Lower lobe of right lung (tissue), 2 donors: ENCODE results near the gene LIF. TPM values are rescaled to one million over a fixed set of nuclear protein-coding genes. Genes with fewer than 3 reads are reported as not detected.
A peak's percentile ranks its signal among the peaks of the same experiment; 100 is the strongest.

Experiments
- ATAC-seq, 2 donors: fragments of 200-7000 bp; cut with Tn5 transposase; one replicate each; pipeline ENCODE4 v1.9.1; 2020 to 2022; ENCODE audit warnings: mild to moderate bottlenecking in 2 of 2, moderate library complexity in 2 of 2
- DNase-seq: peaks from one replicate; pipeline ENCODE4 v3.0.0-alpha.2; 2020
- H3K27ac ChIP-seq: fragments of 200-600 bp; one replicate; pipeline ENCODE4 v1.8.0; 2022
- H3K27me3 ChIP-seq: fragments of 200-600 bp; one replicate; pipeline ENCODE4 v1.8.0; 2022; ENCODE audit warnings: low read depth
- H3K36me3 ChIP-seq: fragments of 200-600 bp; one replicate; pipeline ENCODE4 v1.8.0; 2022; ENCODE audit warnings: mild to moderate bottlenecking
- H3K4me1 ChIP-seq: fragments of 200-600 bp; one replicate; pipeline ENCODE4 v1.8.0; 2022
- H3K4me3 ChIP-seq: fragments of 200-600 bp; one replicate; pipeline ENCODE4 v1.8.0; 2022; ENCODE audit warnings: mild to moderate bottlenecking
- H3K9me3 ChIP-seq: fragments of 200-600 bp; one replicate; pipeline ENCODE4 v1.8.0; 2022
- intact Hi-C: fragments of 100-400 bp; cut with DNase I; formaldehyde crosslinking; loops from one replicate; pipeline ENCODE4 v1.11.0; 2022
- total RNA-seq: library from RNA; stranded (reverse); fragmentation: NEBNext Ultra II Directional; extraction: Animal tissue kit (Norgen Biotek cat#: 25700); gene quantifications from one replicate; pipeline ENCODE4 v1.2.1, GENCODE V29; 2021
- TF ChIP-seq, protein P1 (sequence below): fragments of 200-600 bp; IDR thresholded peaks from one replicate; pipeline ENCODE4 v1.8.0; 2022; ENCODE audit warnings: antibody characterized with exemption, mild to moderate bottlenecking
- donor health status: DM: no; HTN: yes; CAD: no; lungs with severe emphysema.

LIF gene
- total RNA-seq, 1 donor from 2014 or later: 3.1 TPM

GRCh38 chr22:30245181-30245984 is 1.2 kb downstream of the LIF start:
- ATAC-seq (peak; percentile 1 to 5), DNase-seq (no peak)
- peaks cover 25% of the 10 kb centered on the region for H3K27me3 ChIP-seq
- TF ChIP-seq, protein P1, sequence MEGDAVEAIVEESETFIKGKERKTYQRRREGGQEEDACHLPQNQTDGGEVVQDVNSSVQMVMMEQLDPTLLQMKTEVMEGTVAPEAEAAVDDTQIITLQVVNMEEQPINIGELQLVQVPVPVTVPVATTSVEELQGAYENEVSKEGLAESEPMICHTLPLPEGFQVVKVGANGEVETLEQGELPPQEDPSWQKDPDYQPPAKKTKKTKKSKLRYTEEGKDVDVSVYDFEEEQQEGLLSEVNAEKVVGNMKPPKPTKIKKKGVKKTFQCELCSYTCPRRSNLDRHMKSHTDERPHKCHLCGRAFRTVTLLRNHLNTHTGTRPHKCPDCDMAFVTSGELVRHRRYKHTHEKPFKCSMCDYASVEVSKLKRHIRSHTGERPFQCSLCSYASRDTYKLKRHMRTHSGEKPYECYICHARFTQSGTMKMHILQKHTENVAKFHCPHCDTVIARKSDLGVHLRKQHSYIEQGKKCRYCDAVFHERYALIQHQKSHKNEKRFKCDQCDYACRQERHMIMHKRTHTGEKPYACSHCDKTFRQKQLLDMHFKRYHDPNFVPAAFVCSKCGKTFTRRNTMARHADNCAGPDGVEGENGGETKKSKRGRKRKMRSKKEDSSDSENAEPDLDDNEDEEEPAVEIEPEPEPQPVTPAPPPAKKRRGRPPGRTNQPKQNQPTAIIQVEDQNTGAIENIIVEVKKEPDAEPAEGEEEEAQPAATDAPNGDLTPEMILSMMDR: no peak
- intact Hi-C loops: no loop called here
- peaks cover 26% of the 10 kb centered on the region for H3K4me1 ChIP-seq
- H3K9me3 ChIP-seq: no peaks in the 10 kb centered on the region
- no peaks in the 10 kb centered on the region for H3K36me3 ChIP-seq
- peak overlapping the region; percentile 67 for H3K27ac ChIP-seq
- H3K4me3 ChIP-seq: peak overlapping the region; percentile 59

- Histone ChIP-seq H3K27me3 (peaks cover 25% of the 10 kb centered on the region), H3K36me3 (no peaks in the 10 kb centered on the region), H3K27ac (no peak overlapping the region), H3K4me3 (no peak overlapping the region), H3K4me1 (peaks cover 26% of the 10 kb centered on the region), H3K9me3 (no peaks in the 10 kb centered on the region)
- no peak for ATAC-seq
- intact Hi-C loops: no loop called here
- no peak for DNase-seq
- TF ChIP-seq, protein P1: no peak
Observed at GRCh38 chr22:30244641-30245040, 1.9 kb downstream of the LIF start.

GRCh38 chr22:30244066-30244465 is 2.5 kb downstream of the LIF start:
- TF ChIP-seq, protein P1: no peak
- Histone ChIP-seq H3K4me1 (peaks cover 26% of the 10 kb centered on the region), H3K36me3 (no peaks in the 10 kb centered on the region), H3K27me3 (peaks cover 25% of the 10 kb centered on the region), H3K9me3 (no peaks in the 10 kb centered on the region), H3K27ac (no peak overlapping the region), H3K4me3 (no peak overlapping the region)
- intact Hi-C loops: no loop called here
- no peak for DNase-seq
- no peak for ATAC-seq

- Histone ChIP-seq H3K4me3 (no peak overlapping the region), H3K27me3 (peaks cover 25% of the 10 kb centered on the region), H3K4me1 (peaks cover 26% of the 10 kb centered on the region), H3K9me3 (no peaks in the 10 kb centered on the region), H3K36me3 (no peaks in the 10 kb centered on the region), H3K27ac (no peak overlapping the region)
- DNase-seq (no peak), ATAC-seq (no peak)
- TF ChIP-seq, protein P1: no peak
- intact Hi-C loops: no loop called here
Observed at GRCh38 chr22:30243661-30244060, 2.9 kb downstream of the LIF start.

DNA sequence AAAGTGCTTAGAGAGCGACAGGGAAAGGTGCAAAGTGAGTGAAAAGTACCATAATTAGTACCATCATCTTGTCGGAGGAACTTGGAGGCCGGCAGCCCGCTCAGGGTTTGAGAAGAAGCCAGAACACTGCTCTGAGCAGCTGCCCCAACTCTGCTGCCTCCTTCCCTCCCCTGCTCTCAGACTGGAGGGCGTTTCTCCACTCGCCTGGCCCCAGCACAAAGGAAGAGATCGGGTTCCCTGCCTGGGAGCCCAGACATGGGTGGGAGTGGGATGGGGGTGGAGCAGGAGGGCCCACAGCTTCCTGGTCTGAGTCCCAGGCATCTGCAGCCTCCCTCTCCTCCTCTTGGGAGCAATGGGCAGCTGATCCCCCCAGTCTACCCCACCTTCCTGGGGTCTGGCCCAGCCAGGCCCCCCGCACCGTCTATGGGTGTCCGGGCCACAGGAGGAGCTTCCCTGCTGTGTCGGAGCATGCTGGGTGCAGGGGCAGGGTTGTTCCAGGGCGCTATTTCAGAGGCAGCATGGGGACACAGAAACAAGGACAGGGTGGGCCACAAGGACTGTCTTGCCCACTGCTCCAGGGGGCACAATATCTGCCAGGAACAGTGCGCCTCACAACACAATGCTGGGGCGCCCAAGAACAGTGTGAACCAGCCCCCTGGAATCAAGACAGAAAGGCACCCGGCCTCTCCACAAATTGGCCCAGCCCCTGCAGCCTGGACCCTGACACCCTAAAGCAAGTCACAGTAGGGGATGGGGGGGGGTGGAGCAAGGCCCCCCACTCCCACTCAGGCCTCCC is 4.8 kb downstream of the LIF start:
- Histone ChIP-seq H3K36me3 (no peaks in the 10 kb centered on the region), H3K27me3 (peaks cover 14% of the 10 kb centered on the region), H3K4me3 (no peak overlapping the region), H3K27ac (peak overlapping the region; percentile 11), H3K4me1 (peaks cover 20% of the 10 kb centered on the region), H3K9me3 (no peaks in the 10 kb centered on the region)
- intact Hi-C loops: no loop called here
- TF ChIP-seq, protein P1: no peak
- ATAC-seq (no peak), DNase-seq (no peak)
